Measurements from ENCODE around the gene ADARB2. TPM values are rescaled to one million over a fixed set of nuclear protein-coding genes. Genes with fewer than 3 reads are reported as not detected.
"Not testable (repeated sequence)": the region's sequence is repeated elsewhere in the genome, so short reads cannot be mapped to it uniquely, and the experiment has no call there.

Gene ADARB2
- 0.19 and 0.31 TPM in 2 replicates for total RNA-seq
- polyA plus RNA-seq (2012): 0.95 TPM

GRCh38 chr10:1737222-1738061 is at the start of gene ADARB2:
Gene ADARB2, minus strand, starts transcription at chr10:1737525.
- DNase-seq (ENCODE audit: low read depth): no peak

GRCh38 chr10:1785835-1786234 is 48.5 kb upstream of the ADARB2 start:
- no peak for DNase-seq (ENCODE audit: low read depth)

GRCh38 chr10:1782841-1783240 is 45.5 kb upstream of the ADARB2 start:
- DNase-seq (ENCODE audit: low read depth): no peak

- DNase-seq (ENCODE audit: low read depth): no peak
Observed at GRCh38 chr10:1779796-1780195, 42.5 kb upstream of the ADARB2 start.

- DNase-seq (ENCODE audit: low read depth): no peak
Observed at GRCh38 chr10:1778375-1778969, 41.1 kb upstream of the ADARB2 start.

- no peak for DNase-seq (ENCODE audit: low read depth)
Observed at GRCh38 chr10:1776127-1776662, 38.9 kb upstream of the ADARB2 start.

GRCh38 chr10:1774796-1775195 is 37.5 kb upstream of the ADARB2 start:
- no peak for DNase-seq (ENCODE audit: low read depth)

- DNase-seq (ENCODE audit: low read depth): not testable (repeated sequence)
Observed at GRCh38 chr10:1773204-1773603, 35.9 kb upstream of the ADARB2 start.

- no peak for DNase-seq (ENCODE audit: low read depth)
Observed at GRCh38 chr10:1766049-1766448, 28.7 kb upstream of the ADARB2 start.

GRCh38 chr10:1762076-1762475 is 24.8 kb upstream of the ADARB2 start:
- no peak for DNase-seq (ENCODE audit: low read depth)

GRCh38 chr10:1754506-1755153 is 17.3 kb upstream of the ADARB2 start:
- DNase-seq (ENCODE audit: low read depth): no peak

- DNase-seq (ENCODE audit: low read depth): no peak
Observed at GRCh38 chr10:1752153-1752552, 14.8 kb upstream of the ADARB2 start.

GRCh38 chr10:1747590-1748157 is 10.3 kb upstream of the ADARB2 start:
- no peak for DNase-seq (ENCODE audit: low read depth)

- DNase-seq (ENCODE audit: low read depth): no peak
Observed at GRCh38 chr10:1746796-1747195, 9.5 kb upstream of the ADARB2 start.

- DNase-seq (ENCODE audit: low read depth): no peak
Observed at GRCh38 chr10:1745780-1746456, 8.6 kb upstream of the ADARB2 start.

GRCh38 chr10:1744524-1744923 is 7.2 kb upstream of the ADARB2 start:
- DNase-seq (ENCODE audit: low read depth): no peak

- DNase-seq (ENCODE audit: low read depth): no peak
Observed at GRCh38 chr10:1743141-1743540, 5.8 kb upstream of the ADARB2 start.

GRCh38 chr10:1741450-1741849 is 4.1 kb upstream of the ADARB2 start:
- no peak for DNase-seq (ENCODE audit: low read depth)

- DNase-seq (ENCODE audit: low read depth): no peak
Observed at GRCh38 chr10:1739751-1740150, 2.4 kb upstream of the ADARB2 start.

GRCh38 chr10:1738950-1739349 is 1.6 kb upstream of the ADARB2 start:
- DNase-seq (ENCODE audit: low read depth): no peak

GRCh38 chr10:1736972-1737221 is 428 bp downstream of the ADARB2 start:
- no peak for DNase-seq (ENCODE audit: low read depth)

Measured in myocyte (in vitro differentiated cells).